DMS153 treated with DMSO at 0.1 percent for 48 hours (cell line): Measurements from ENCODE around the gene CNPY1.

Source experiments
- DNase-seq: peaks from one replicate; lab custom pipeline; 2025; ENCODE audit not compliant: unreplicated experiment; lab: John Stamatoyannopoulos, UW

Gene CNPY1

DNA sequence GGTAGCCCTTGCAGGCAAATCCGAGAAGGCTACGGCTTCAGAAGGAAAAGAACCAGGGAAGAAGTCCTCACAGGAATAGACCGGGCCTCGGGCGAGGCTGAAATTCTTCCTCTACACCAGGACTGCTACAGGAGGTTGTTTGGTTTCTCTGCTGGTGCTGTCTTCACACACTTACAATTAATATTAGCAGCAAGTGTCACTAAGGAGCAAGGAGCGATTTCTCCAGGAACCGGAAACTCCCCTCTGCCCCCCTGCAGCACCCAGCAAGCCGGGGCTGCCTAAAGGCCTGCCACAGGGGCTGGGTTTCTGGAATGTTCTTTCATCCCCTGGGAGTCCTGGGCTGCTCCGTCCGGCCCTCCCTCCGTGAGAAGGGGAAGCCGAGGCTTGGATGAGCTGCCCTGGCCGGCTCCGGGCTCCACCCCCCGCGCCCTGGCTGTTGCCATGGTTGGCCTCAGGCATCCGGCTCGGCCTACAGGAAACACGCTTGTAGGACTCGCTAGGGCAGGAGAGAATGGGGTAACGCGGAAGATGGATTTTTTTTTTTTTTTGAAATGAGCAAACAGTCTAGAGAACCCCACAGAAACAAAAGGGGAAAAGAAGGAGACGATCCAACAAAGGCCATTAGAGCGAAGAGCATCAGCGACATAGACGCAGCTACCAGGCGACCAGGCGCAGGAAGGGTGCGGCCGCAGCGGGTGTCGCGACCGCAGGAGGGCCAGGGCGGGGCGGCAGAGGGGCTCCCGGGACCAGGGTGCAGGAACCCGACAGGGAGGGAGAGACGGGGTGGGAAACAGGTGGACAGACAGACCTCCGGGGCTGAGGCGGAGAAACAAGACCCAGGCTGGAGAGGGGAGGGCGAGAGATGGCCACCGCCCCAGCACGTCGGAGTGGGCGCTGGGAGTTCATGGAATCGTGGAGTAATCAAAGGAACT is 55.4 kb downstream of the CNPY1 start:
- peak; percentile 69 for DNase-seq

DNA sequence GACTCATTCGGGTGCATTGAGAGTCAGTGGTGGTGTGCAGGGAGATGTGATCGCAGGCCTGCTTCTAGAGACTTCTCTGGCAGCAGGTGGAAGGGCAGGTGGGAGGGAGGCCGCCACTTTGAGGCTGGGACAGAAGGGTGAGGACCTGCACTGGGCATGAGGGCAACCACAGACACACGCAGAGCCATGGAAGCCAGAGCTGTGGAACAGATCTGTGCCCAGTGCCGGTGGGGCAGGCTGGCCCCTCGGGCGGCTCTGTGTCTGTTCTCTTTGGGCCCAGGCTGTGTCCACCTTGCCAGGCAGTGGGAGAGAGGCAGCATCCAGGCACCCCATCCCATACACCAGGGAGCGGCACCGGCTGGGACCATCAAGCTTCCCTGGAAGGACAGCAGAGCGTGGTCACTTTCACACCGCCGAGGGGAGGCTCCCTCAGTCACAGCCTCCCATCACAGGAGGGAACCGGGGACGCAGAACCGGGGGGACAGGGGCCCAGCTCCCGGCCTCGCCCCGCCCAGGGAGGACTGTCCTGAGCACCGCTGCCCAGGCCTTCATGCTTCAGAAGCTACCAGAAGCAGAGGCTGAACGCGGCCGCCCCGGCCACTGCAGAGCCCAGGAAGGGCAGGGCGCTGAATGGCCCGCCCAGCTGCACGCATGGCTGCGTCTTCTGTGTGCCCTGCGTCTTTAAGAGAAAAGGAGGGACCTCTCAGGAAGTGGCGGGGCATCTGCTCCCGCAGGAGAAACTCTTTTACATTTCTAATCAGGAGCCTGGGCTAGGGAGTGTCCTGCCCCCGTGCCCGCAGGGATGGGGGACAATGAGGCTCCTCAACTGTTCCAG is 56.3 kb downstream of the CNPY1 start:
- DNase-seq, result peak; percentile 32

DNA sequence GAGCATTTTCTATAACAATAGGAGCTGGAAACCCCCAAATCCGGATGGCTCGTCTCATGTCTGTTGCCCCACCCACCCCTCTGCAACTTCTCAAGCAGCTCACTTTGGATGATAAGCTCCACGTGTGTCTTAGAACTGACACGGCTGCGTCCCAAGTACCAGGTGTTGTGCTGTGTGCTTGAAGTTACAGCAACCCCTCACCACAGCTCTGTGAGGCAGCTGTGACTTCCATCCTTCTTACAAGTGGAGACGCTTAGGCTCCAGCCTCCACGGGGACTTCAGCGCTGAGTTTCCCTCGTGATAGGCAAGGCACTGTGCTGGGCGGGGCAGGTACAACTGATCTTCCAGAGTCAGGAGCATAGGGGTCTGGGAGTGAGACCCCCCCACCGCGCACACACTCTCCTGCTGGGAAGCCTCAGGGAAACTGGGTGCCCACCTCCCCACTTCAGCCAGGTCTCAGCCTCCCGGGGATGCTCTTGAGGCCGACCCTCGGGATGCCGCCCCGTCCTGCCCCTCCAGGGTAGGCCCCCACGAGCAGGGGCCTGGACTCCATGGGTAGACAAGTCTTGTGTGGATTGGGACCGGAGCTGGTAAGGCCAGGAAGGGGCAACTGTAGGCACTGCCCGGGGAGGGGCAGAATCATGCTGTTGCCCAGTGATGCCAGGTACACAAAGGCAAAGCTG is 57.1 kb downstream of the CNPY1 start:
- no peak for DNase-seq

DNA sequence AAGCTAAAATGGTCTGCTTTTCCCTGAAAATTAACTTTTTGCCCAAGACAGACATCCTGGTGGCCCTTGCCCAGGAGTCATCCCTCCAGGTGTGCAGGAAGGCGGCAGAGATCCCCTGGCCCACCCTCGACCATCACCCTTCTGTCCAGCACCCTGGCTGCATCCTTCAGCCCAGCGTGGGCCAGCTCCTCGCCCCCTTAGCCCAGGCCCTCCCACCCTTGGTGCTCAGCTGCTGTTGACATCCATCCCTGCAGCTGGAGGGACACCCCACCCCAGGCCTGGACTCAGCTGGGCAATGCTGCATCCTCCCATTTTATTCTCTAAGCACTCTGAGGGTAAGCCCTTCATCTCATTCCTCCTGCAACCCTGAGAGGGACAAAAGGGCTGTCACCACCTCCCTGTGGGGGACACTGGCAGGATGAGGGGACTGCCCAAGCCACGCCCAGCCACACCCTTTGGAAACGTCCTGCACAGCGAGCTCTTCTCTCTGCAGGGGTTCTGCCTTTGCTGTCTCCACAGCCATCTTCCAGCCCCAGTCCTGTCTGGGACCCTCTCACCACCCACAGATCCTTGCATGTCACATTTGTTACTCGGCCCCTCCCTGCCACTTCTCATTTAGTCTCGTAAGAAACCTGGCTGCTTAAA is 57.8 kb downstream of the CNPY1 start:
- DNase-seq, result no peak

DNA sequence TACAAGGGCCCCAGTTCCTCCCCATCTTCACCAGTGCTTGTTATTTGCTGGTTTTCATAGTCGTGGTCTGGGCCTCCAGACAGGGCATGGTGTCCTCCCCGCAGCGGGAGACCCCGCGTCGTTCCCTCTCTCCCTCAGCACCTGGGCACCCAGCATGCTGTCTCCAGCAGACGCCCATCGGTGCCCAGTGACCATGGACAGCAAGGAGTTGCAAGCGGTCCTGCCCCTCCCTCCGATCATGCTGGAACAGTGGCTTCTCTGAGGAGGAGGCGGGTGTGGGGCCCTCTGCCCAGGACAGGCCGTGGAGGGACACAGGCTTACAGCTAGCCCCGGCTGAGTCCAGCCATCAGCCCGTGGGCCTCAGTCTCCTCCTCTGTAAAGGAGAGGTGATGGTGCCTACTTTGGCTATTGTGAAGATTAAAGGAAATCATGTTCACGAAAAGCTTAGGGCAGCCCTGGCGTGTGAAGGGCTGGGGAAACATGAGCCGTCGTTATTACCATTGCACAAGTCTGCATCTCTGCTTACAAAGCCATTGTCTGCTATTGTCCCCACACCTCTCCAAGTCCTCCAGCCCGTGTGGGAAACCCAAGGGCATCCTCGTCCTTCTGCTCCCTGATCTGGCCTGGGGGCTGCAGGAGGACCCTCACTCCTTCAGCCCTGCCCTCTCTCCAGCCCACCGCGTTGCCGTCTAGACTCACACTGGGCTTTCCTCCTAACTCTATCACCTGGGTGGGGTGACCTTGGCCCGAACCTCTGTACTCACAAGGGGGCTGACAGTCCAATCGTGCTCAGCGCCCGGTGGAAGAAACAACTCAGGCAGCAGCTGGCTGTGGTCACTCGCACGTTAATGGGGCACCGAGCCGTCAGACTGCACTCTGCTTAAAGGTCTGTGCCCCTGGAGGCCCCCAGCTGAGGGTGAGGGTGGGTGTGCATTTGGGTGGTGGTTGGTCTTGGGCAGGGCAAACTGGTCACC is 58.6 kb downstream of the CNPY1 start:
- no peak for DNase-seq

DNA sequence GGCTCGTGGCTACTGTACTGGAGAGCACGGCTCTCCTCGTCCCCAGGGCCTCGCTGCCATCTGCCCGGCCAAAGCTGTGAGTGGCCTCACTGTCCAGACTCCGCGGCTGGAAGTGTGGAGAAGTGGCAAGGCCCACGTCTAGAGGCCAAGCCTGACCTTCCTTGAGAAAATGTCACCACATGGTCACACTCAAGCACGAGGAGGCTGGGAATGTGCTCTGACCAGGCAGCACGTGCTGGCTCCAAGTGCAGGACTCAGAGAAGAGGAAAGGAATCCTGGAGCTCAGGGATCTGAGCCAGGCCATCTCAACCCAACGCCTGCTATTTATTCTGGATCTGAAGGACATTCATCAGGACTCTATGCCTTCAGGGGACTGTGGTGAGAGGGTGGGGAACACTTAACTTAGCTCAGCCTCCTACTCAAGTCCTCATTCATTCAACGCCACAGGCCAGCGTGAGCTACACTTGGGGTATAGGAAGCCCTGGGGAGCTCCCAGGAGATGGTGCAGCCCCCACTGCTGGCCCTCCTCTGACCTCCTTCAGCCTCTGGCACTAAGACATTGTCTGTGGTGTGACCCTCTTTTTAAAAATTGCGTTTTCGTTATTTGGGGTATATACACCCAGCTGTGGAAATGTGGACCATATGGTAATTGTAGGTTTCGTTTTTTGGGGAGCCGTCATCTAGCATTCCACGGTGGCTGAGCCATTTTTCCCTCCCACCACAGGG is 59.4 kb downstream of the CNPY1 start:
- DNase-seq, result no peak

DNA sequence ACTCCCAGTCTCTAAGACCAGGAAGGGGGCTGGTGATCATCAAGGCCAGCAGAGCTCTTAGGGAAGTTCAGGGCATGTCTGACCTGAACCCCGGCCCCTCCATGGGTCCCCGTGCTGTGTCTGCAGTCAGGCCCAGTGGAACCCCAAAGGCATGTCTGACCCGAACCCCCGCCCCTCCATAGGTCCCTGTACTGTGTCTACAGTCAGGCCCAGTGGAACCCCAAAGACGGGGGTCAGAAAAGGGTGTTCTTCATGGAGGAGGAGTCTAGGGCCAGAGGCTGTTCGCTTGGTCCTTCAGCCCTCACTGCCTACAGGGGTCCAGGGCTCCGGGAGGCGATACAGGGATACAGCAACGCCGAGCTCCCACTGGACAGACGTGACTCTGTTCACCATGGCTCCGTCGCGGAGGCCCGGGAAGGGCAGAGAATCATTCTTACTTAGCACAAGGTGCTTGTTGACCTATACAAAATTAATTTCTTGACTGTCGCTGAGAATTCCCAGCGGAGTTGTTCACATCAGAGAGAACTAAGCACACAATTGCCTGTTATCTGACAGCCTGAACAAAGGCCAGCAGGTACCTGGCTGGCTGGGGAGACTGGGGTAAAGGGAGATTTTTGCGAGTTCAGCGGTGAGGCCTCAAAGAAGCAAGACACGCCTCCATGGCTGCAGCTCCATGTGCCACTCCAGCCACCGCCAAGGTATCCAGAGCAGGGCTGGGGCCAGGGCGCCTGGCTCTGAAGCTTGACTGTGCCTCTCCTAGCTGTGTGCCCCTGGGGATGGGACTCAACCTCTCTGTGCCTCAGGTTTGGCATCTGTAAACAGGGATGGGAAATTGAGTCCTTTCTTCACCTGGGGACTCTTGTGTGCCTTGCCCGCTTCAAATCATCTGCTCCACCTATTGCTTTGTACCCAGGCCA is 61.6 kb downstream of the CNPY1 start:
- no peak for DNase-seq

DNA sequence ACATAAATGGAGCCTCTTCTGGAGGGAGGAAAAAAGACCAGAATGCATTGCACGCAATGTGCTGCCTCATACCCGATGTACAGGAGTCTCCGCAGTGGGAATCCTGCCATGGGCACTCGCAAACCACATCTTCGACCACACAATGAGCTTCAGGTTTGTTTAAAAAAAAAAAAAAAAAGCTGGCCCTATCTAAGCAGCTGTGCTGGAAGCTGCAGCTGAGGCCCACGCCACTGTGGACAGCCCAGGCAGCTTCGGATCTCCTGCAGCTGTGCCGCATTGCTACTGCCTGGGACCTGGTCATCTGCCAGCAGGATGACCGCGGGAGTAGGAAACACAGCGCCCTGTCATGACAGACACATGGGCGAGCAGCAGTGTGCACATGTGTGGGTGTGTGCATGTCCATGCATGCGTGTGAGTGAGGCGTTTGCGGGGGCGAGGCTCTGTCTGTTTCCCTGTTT is 62.5 kb downstream of the CNPY1 start:
- DNase-seq, result peak; percentile 17

DNA sequence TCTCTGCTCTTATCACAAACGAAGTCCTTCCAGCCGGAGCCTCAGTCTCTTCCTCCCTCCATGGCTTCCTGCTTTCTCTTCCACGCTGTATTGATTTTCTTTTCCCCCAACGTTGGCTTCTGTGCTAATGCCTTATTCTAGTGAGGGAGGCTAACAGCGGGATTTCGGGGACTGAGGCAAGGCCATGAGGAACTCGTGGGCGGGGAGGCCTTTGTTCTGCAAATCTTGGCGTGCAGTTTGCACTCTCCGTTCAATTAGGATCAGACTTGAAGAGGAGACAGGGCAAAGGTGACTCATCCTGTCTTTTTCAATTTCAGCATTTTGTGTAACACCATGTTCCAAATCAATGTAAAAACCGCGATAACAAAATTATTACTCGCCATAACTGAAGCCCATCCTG is 63.1 kb downstream of the CNPY1 start:
- DNase-seq, result no peak

DNA sequence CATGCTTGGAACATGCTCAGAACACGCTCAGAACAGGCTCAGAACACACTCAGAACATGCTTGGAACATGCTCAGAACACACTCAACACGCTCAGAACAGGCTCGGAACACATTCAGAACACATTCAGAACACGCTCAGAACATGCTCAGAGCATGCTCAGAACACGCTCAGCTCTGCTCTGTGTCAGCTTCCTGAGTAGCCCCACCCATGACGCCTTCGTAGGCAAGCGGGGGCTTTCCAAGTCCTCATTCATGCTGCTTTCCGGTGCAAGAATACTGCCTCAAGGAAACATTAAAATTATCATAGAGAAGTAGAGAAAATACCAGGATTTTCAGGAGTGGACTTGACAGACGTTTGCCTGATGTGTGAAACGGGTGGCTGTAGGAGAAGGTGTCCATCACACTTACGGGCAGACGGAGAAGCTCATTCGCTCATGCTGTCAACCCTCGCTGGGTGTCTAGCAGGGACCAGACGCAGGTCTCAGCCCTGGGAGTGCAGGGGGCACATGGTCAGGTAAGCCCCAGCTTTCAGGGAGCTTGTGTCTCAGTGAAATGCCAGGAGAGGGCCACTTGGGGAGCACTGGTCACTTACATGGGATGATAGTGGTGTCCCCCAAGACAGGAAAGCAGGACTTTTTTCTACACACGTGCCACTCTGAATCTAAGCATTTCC is 63.7 kb downstream of the CNPY1 start:
- no peak for DNase-seq

DNA sequence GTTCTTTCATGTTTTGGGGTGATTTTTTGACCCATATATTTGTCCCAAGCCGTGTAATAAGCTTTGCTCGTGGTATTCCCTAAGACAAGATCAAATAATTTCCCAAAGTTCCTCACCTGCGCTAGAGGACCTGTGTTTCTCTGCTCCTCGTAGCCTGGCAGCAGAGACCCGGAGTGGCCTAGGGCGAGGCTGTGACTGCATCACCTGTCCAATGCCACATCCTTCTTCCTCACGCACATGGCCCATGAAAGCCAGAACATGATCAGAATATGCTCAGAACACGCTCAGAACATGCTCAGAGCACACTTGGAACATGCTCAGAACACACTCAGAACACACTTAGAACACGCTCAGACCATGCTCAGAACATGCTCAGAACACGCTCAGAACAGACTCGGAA is 64.6 kb downstream of the CNPY1 start:
- DNase-seq, result no peak

DNA sequence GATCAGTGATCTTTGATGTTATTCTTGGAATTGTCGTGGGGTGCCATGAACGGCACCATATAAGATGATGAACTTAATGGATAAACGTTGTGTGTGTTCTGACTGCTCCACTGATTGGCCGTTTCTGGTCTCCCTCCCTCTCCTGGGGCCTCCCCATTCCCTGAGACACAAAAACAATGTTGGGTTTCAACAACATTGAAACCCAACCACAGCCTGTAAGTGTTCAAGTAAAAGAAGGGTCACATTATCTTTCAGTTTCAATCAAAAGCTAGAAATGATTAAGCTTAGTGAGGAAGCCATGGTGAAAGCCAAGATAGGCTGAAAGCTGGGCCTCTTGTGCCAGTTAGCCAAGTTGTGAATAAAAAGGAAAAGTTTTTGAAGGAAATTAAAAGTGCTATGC is 68.9 kb downstream of the CNPY1 start:
- DNase-seq, result no peak

DNA sequence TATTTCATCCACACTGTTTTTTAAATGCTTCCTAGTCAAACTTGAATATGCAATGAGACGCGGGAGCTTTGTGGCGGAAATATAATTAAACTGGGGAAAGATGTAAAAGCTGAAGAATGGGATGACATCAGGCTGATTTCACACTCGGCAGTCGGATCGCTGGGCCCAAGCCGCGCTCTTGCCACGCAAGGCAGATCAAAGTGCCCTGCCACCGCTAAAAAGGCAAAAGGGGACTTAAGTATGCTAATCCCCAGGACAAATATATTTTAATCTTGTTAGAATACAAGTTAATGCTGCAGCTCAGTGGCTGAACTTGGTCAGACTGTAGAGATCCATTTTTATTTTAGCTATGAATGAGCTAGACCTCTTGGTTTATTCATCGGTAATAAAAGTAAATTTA is 74.6 kb downstream of the CNPY1 start:
- DNase-seq, result no peak

DNA sequence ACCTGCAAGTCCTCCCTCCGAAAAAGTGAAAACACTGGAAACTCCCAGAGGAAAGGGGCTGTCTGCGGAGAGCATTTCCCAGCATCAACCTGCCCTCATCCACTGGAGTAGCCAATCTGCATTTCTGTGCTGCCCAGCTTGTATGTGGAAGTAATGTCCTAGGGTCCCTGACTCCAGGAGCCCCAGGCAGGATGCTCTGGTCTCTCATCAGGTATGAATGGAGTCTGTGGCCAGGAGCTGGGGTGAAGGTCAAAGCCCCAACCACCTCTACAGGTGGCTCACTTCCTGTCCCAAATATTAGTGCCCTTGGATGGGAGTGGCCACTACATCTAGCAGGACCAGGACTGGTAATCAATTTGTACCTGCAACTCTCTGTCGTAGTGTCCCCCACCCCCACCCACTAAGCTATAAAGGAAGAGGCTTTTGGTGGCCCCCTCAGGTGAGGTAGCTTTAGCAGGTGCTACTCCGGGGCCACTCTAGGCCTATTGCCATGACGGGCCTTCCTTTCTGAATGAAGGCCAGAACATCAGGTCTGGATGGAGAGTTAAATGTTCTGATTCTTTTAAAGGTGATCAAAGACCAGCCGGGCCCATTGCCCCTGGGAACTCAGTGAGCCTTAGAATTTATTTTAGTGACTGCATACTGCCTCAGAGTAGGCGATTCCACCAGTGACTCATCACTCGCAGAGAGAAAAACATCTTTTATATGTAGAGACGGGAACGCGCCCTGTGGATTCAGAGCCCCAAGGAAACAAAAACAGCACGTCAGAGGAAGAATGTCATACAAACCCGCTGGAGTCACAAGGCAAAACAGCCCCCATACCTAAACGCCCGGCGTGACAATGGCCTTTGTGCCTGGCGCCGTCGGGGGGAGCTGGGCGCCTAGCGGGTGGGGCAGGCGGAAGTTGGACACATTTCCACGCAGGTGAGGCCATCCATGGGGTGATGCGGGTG is 75.4 kb downstream of the CNPY1 start:
- no peak for DNase-seq

DNA sequence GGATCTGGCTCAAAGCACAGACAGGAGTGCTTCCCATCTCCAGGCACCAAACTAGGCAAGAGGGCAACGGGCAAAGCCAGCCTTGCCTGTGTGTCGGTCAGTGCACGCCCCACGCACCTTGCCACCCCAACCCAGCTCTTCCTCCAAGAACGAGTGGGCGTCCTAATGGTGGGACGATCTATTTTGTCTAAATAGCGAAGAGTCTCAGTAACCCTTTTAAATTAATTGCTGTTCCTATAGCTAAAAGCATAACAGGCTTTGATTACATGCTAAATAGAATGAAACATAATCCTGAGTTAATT is 76.2 kb downstream of the CNPY1 start:
- DNase-seq, result no peak

DNA sequence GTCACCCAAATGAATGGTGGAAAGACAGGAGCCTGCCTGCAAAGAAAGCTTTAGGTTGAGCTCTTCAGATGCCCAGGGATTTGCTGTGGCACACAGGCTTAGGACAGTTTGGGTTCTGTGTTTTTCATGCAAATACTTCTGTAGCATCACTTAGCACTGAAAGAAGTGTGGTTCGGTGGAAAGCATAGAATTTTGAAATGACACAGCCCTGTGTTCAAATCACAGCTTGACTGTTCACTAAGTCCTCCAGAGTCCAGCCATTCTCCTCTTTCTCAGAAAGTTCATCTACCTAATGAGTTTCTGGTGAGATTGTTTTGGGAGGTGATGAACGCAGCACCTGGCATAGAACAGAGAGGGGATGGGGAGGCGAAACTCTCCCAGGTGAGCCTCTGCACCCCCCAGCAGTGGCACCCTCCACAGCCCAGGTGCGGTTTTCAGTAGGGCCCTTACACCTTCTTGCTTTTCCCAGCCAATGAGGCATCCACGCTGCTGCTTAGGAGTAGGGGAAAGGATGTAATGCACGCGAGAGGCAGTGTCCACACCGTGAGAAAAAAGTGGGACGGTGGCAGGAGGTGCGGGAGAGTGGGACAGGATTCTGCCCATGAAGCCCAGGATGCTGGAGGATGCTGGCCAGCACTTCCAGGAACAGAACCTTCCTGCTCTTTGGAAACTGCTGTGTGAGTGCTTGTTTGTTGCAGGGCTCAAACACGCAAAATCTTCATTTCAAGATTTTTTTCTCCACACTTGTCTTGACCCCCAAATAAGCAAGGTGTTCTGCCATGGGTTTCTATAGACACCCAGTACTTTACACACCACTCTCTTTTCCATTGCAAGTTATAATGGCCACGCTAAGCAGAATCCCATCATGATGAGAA is 76.8 kb downstream of the CNPY1 start:
- no peak for DNase-seq
